PC-3 (cell line): ENCODE results near the gene ADGRV1. TPM values are rescaled to one million over a fixed set of nuclear protein-coding genes. Genes with fewer than 3 reads are reported as not detected.

ENCODE experiments used
- ATAC-seq: fragments of 200-7000 bp; cut with Tn5 transposase; 2 replicates; pipeline ENCODE4 v1.9.1; 2020; ENCODE audit warnings: mild to moderate bottlenecking, moderate library complexity
- BruUV-seq: library from RNA; stranded (reverse); fragments of 400-500 nt; replicated peaks from 2 replicates; lab custom pipeline; 2021; lab: Mats Ljungman, UMichigan
- CTCF ChIA-PET: fragments of 300-600 bp; sonication (Branson Sonifier 250); formaldehyde crosslinking; loops from one replicate; lab custom pipeline; 2022; ENCODE audit warnings: antibody characterized with exemption; lab: Charles Lee
- POLR2A ChIA-PET: fragments of 300-600 bp; sonication (Branson Sonifier 250); formaldehyde crosslinking; loops from one replicate; lab custom pipeline; 2022; ENCODE audit warnings: antibody characterized with exemption; ENCODE audit not compliant: unreplicated experiment; lab: Charles Lee
- DNase-seq: peaks from one replicate; pipeline ENCODE4 v3.0.0-alpha.2; 2015
- H2AFZ ChIP-seq: fragments of 300-600 bp; sonication (generic); 2 replicates; pipeline ENCODE4 v1.6.0; 2016; ENCODE audit warnings: antibody characterized with exemption, low read length
- H3F3A ChIP-seq: fragments of 300-600 bp; sonication (generic); one replicate; pipeline ENCODE4 v1.6.0; 2017; ENCODE audit warnings: antibody characterized with exemption, low read length, control low read depth, mild to moderate bottlenecking; ENCODE audit not compliant: unreplicated experiment
- H3K27ac ChIP-seq: fragments of 300-600 bp; sonication (generic); 2 replicates; pipeline ENCODE4 v1.5.1; 2016; ENCODE audit warnings: mild to moderate bottlenecking, low read length
- H3K27me3 ChIP-seq: fragments of 300-600 bp; sonication (generic); 2 replicates; pipeline ENCODE4 v1.6.1; 2016; ENCODE audit warnings: low read length, mixed read lengths
- H3K36me3 ChIP-seq: fragments of 300-600 bp; sonication (generic); 2 replicates; pipeline ENCODE4 v1.6.1; 2016; ENCODE audit warnings: low read depth, mixed run types, low read length, mixed read lengths
- H3K4me1 ChIP-seq: fragments of 300-600 bp; sonication (generic); 2 replicates; pipeline ENCODE4 v1.5.1; 2016; ENCODE audit warnings: low read length; ENCODE audit not compliant: insufficient read depth
- H3K4me2 ChIP-seq: fragments of 300-600 bp; sonication (generic); 2 replicates; pipeline ENCODE4 v1.6.0; 2016; ENCODE audit warnings: low read length
- H3K4me3 ChIP-seq: fragments of 300-600 bp; sonication (generic); 2 replicates; pipeline ENCODE4 v1.5.1; 2016; ENCODE audit warnings: mild to moderate bottlenecking, low read length, mixed read lengths
- H3K79me2 ChIP-seq: fragments of 300-600 bp; sonication (generic); 2 replicates; pipeline ENCODE4 v1.6.1; 2017; ENCODE audit warnings: low read length, mixed read lengths
- H3K9ac ChIP-seq: fragments of 300-600 bp; sonication (generic); 2 replicates; pipeline ENCODE4 v1.6.0; 2016; ENCODE audit warnings: mild to moderate bottlenecking, low read length
- H3K9me2 ChIP-seq: fragments of 300-600 bp; sonication (generic); replicated peaks from 2 replicates; pipeline ENCODE4 v1.6.1; 2016; ENCODE audit warnings: mixed run types, low read length, mixed read lengths
- H3K9me3 ChIP-seq: fragments of 300-600 bp; sonication (generic); 2 replicates; pipeline ENCODE4 v1.6.1; 2016; ENCODE audit warnings: low read length, mixed read lengths
- H4K20me1 ChIP-seq: fragments of 300-600 bp; sonication (generic); 2 replicates; pipeline ENCODE4 v1.6.1; 2016; ENCODE audit warnings: low read length, mixed read lengths
- CTCF ChIP-seq: fragments of 300-600 bp; sonication (generic); conservative IDR thresholded peaks from 2 replicates; pipeline ENCODE4 v1.5.1; 2017; ENCODE audit warnings: antibody characterized with exemption, low read depth, mild to moderate bottlenecking, low read length
- EZH2 ChIP-seq: fragments of 300-600 bp; sonication (generic); IDR thresholded peaks from one replicate; pipeline ENCODE4 v1.6.1; 2017; ENCODE audit warnings: antibody characterized with exemption, mild to moderate bottlenecking, low read length; ENCODE audit not compliant: unreplicated experiment
- EZH2phosphoT487 ChIP-seq: fragments of 300-600 bp; sonication (generic); IDR thresholded peaks from 2 replicates; pipeline ENCODE4 v1.6.1; 2018; ENCODE audit warnings: mild to moderate bottlenecking, antibody characterized with exemption, low read length, borderline replicate concordance
- intact Hi-C: fragments of 100-400 bp; cut with micrococcal nuclease; formaldehyde crosslinking; loops from 2 replicates; pipeline ENCODE4 v1.9.0; 2023
- total RNA-seq: library from RNA; depleted of rRNA; stranded (reverse); fragments of >200 nt; gene quantifications from 2 replicates; pipeline ENCODE4 v1.2.3, GENCODE V29; 2014

Gene ADGRV1
- total RNA-seq, 1 experiment from 2014 or later = 22.7 TPM

- POLR2A ChIA-PET = interaction anchor here (0.7 kb wide), 1 partner anchor 55 kb away, joined by 3 read pairs; no protein-coding TSS in a partner anchor
- ATAC-seq = peak; percentile 79
- peak overlapping the region; percentile 82 for H3K27ac ChIP-seq
Observed at GRCh38 chr5:90983711-90984124, 425.1 kb downstream of the ADGRV1 start.

GRCh38 chr5:90985341-90985740 is 426.7 kb downstream of the ADGRV1 start:
- H4K20me1 ChIP-seq = no peaks in the 10 kb centered on the region
- H3K36me3 ChIP-seq = no peaks in the 10 kb centered on the region
- TF ChIP-seq CTCF = no peak
- TF ChIP-seq EZH2 = no peak
- TF ChIP-seq EZH2phosphoT487 = no peak
- H3K4me2 ChIP-seq = no peak overlapping the region
- ChIA-PET POLR2A (interaction anchor here (0.5 kb wide), 1 partner anchor 222 kb away, joined by 4 read pairs; no protein-coding TSS in a partner anchor), CTCF (no interaction called here)
- H3K4me1 ChIP-seq = peaks cover 18% of the 10 kb centered on the region
- no peak overlapping the region for H3K27ac ChIP-seq
- BruUV-seq = no TSS peak
- peaks cover 5% of the 10 kb centered on the region for H3F3A ChIP-seq
- H3K9ac ChIP-seq = no peak overlapping the region
- DNase-seq (no peak), ATAC-seq (no peak)
- H3K79me2 ChIP-seq = no peaks in the 10 kb centered on the region
- no peaks in the 10 kb centered on the region for H3K9me2 ChIP-seq
- H2AFZ ChIP-seq = no peak overlapping the region
- intact Hi-C loops = no loop called here
- H3K4me3 ChIP-seq = no peak overlapping the region
- H3K9me3 ChIP-seq = no peaks in the 10 kb centered on the region
- no peaks in the 10 kb centered on the region for H3K27me3 ChIP-seq

More at GRCh38 chr5:90983711-90984124, 425.1 kb downstream of the ADGRV1 start:
- Histone ChIP-seq H4K20me1 (no peaks in the 10 kb centered on the region), H3K4me1 (peaks cover 18% of the 10 kb centered on the region), H3K9me2 (no peaks in the 10 kb centered on the region), H3K27me3 (no peaks in the 10 kb centered on the region), H3K9me3 (no peaks in the 10 kb centered on the region), H3F3A (peaks cover 5% of the 10 kb centered on the region), H2AFZ (no peak overlapping the region), H3K4me2 (peak overlapping the region; percentile 60), H3K4me3 (no peak overlapping the region), H3K9ac (peak overlapping the region; percentile 45), H3K36me3 (no peaks in the 10 kb centered on the region), H3K79me2 (no peaks in the 10 kb centered on the region)
- TF ChIP-seq EZH2phosphoT487 = no peak
- no peak for TF ChIP-seq EZH2
- no peak for TF ChIP-seq CTCF
- DNase-seq = peak; percentile 63
- no TSS peak for BruUV-seq
- intact Hi-C loops = no loop called here
- CTCF ChIA-PET = no interaction called here

GRCh38 chr5:90987726-90988125 is 429.1 kb downstream of the ADGRV1 start:
- CTCF ChIA-PET = no interaction called here
- no TSS peak for BruUV-seq
- no peaks in the 10 kb centered on the region for H3K36me3 ChIP-seq
- peaks cover 3% of the 10 kb centered on the region for H3F3A ChIP-seq
- ATAC-seq (no peak), DNase-seq (no peak)
- H3K9me2 ChIP-seq = no peaks in the 10 kb centered on the region
- H2AFZ ChIP-seq = no peak overlapping the region
- POLR2A ChIA-PET = no interaction called here
- H3K9ac ChIP-seq = no peak overlapping the region
- no peak overlapping the region for H3K4me3 ChIP-seq
- H4K20me1 ChIP-seq = no peaks in the 10 kb centered on the region
- no peak overlapping the region for H3K4me2 ChIP-seq
- H3K9me3 ChIP-seq = no peaks in the 10 kb centered on the region
- H3K79me2 ChIP-seq = no peaks in the 10 kb centered on the region
- TF ChIP-seq EZH2phosphoT487 (no peak), CTCF (no peak)
- no peaks in the 10 kb centered on the region for H3K27me3 ChIP-seq
- H3K27ac ChIP-seq = no peak overlapping the region
- intact Hi-C loops = no loop called here
- peaks cover 12% of the 10 kb centered on the region for H3K4me1 ChIP-seq
